ENCODE data around the gene OPN3.

DNA sequence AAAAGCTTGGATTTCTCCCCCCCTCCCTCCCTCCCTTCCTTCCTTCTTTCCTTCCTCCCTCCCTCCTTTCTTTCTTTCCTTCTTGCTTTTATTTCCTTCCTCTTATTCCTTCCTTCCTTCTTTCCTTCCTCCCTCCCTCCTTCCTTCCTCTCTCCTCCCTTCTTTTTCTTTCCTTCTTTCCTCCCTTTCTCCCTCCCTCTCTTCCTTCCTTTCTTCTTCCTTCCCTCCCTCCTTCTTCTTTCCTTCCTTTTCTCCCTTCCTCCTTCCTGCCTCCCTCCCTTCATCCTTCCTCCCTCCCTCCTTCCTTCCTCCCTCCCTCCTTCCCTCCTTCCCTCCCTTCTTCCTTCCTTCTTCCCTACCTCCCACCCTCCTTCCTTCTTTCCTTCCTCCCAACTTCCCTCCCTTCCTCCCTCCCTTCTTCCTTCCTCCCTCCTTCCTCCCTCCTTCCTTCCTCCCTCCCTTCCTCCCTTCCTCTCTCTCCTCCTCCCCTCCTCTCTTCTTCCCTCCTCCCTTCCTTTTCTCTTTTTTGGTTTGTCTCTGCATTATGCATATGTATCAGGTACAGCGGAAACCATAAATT is 34.7 kb upstream of the OPN3 start:
- TF ChIP-seq, protein P1, sequence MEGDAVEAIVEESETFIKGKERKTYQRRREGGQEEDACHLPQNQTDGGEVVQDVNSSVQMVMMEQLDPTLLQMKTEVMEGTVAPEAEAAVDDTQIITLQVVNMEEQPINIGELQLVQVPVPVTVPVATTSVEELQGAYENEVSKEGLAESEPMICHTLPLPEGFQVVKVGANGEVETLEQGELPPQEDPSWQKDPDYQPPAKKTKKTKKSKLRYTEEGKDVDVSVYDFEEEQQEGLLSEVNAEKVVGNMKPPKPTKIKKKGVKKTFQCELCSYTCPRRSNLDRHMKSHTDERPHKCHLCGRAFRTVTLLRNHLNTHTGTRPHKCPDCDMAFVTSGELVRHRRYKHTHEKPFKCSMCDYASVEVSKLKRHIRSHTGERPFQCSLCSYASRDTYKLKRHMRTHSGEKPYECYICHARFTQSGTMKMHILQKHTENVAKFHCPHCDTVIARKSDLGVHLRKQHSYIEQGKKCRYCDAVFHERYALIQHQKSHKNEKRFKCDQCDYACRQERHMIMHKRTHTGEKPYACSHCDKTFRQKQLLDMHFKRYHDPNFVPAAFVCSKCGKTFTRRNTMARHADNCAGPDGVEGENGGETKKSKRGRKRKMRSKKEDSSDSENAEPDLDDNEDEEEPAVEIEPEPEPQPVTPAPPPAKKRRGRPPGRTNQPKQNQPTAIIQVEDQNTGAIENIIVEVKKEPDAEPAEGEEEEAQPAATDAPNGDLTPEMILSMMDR (IDR thresholded peaks at IDR 0.05; ENCODE audit: borderline replicate concordance, extremely low read depth, low read length, poor library complexity, severe bottlenecking): no peak
- TF ChIP-seq EZH2 (IDR thresholded peaks at IDR 0.05; ENCODE audit: borderline replicate concordance, low read depth, low read length, severe bottlenecking): no peak
